ENCODE results near the gene EHD4. TPM values are rescaled to one million over a fixed set of nuclear protein-coding genes. Genes with fewer than 3 reads are reported as not detected.

The EHD4 gene
- total and polyA plus RNA-seq, 9 of the 15 experiments (the other 6 are each of a cell fraction or from before 2014, with no cell fraction given) = 0.89 to 10.3 (median 6.4) TPM

- TF ChIP-seq ZNF318 (IDR thresholded peaks at IDR 0.05; ENCODE audit: borderline replicate concordance in 1 of 2, low read depth in 1 of 2) = peak in 1 of 2 experiments; percentile 26; a peak in 1 of 4 replicates
- no peak for TF ChIP-seq CREB1 (IDR thresholded peaks at IDR 0.05)
- no peak for TF ChIP-seq CREB1 (CRISPR knock-in tag; IDR thresholded peaks at IDR 0.05)
- TF ChIP-seq ADNP (tag; IDR thresholded peaks at IDR 0.05) = no peak
- TF ChIP-seq, protein P1, sequence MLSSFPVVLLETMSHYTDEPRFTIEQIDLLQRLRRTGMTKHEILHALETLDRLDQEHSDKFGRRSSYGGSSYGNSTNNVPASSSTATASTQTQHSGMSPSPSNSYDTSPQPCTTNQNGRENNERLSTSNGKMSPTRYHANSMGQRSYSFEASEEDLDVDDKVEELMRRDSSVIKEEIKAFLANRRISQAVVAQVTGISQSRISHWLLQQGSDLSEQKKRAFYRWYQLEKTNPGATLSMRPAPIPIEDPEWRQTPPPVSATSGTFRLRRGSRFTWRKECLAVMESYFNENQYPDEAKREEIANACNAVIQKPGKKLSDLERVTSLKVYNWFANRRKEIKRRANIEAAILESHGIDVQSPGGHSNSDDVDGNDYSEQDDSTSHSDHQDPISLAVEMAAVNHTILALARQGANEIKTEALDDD (IDR thresholded peaks at IDR 0.05) = no peak; the same call in 1 of the 2 replicates
- TF ChIP-seq ASH1L (IDR thresholded peaks at IDR 0.05; ENCODE audit: borderline replicate concordance, low read depth, partially characterized antibody) = no peak
- TF ChIP-seq, protein P2, sequence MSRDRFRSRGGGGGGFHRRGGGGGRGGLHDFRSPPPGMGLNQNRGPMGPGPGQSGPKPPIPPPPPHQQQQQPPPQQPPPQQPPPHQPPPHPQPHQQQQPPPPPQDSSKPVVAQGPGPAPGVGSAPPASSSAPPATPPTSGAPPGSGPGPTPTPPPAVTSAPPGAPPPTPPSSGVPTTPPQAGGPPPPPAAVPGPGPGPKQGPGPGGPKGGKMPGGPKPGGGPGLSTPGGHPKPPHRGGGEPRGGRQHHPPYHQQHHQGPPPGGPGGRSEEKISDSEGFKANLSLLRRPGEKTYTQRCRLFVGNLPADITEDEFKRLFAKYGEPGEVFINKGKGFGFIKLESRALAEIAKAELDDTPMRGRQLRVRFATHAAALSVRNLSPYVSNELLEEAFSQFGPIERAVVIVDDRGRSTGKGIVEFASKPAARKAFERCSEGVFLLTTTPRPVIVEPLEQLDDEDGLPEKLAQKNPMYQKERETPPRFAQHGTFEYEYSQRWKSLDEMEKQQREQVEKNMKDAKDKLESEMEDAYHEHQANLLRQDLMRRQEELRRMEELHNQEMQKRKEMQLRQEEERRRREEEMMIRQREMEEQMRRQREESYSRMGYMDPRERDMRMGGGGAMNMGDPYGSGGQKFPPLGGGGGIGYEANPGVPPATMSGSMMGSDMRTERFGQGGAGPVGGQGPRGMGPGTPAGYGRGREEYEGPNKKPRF (IDR thresholded peaks at IDR 0.05; ENCODE audit: low read depth, low read length) = no peak
- TF ChIP-seq ZFP36 (IDR thresholded peaks at IDR 0.05; ENCODE audit: low read depth, low read length, partially characterized antibody) = no peak
- TF ChIP-seq ELF4 (CRISPR knock-in tag; IDR thresholded peaks at IDR 0.05) = no peak
- TF ChIP-seq POLR3A (IDR thresholded peaks at IDR 0.05; ENCODE audit: borderline replicate concordance, extremely low read depth, insufficient read depth, insufficient read length) = no peak
- no peak for TF ChIP-seq MECOM (CRISPR knock-in tag; IDR thresholded peaks at IDR 0.05)
- TF ChIP-seq ZSCAN32 (CRISPR knock-in tag; IDR thresholded peaks at IDR 0.05) = no peak
- TF ChIP-seq ELK3 (CRISPR knock-in tag; IDR thresholded peaks at IDR 0.05) = no peak
- TF ChIP-seq NUFIP1 (IDR thresholded peaks at IDR 0.05; ENCODE audit: partially characterized antibody) = no peak
- TF ChIP-seq SMARCA4 (IDR thresholded peaks at IDR 0.05) = peak; percentile 85
Measured at GRCh38 chr15:41917767-41918430, 54.5 kb downstream of the EHD4 start (continued).

All from K562 (cell line).